CD14-positive monocyte (primary cell): ENCODE data around the gene CLDN22. TPM values are rescaled to one million over a fixed set of nuclear protein-coding genes. Genes with fewer than 3 reads are reported as not detected.

Source experiments
- DNase-seq, 3 donors: peaks; one replicate each; pipeline ENCODE4 v3.0.0-alpha.2; 2011 to 2022
- H2AFZ ChIP-seq: 2 replicates; pipeline ENCODE4 v1.6.0; 2012; ENCODE audit warnings: mild to moderate bottlenecking, low read depth, low read length, inconsistent platforms; ENCODE audit not compliant: insufficient read depth, poor library complexity, severe bottlenecking
- H3K27ac ChIP-seq, 2 donors: 1 replicate in 1 of 2; 2 replicates in 1 of 2; pipeline ENCODE4 v1.5.1; 2012 to 2013; ENCODE audit warnings: low read length in 2 of 2, control low read depth in 1 of 2, inconsistent platforms in 1 of 2, low read depth in 1 of 2, mild to moderate bottlenecking in 1 of 2
- H3K27me3 ChIP-seq, 2 donors: one replicate each; pipeline versions ENCODE4 v1.6.0 to v1.6.1; 2011 to 2013; ENCODE audit warnings: low read length in 2 of 2; ENCODE audit not compliant: control insufficient read depth in 2 of 2, insufficient read depth in 2 of 2
- H3K36me3 ChIP-seq, 2 donors: replicated peaks in 1 of 2; 1 replicate in 1 of 2; 2 replicates in 1 of 2; pipeline versions ENCODE4 v1.5.1 to v1.6.1; 2012 to 2013; ENCODE audit warnings: low read length in 2 of 2, control low read depth in 1 of 2, inconsistent platforms in 1 of 2, mild to moderate bottlenecking in 1 of 2; ENCODE audit not compliant: insufficient read depth in 2 of 2, control insufficient read depth in 1 of 2
- H3K4me1 ChIP-seq, 2 donors: 1 replicate in 1 of 2; 2 replicates in 1 of 2; pipeline versions ENCODE4 v1.5.1 to v1.6.1; 2012 to 2013; ENCODE audit warnings: low read length in 2 of 2, control low read depth in 1 of 2, inconsistent platforms in 1 of 2, mild to moderate bottlenecking in 1 of 2, moderate library complexity in 1 of 2; ENCODE audit not compliant: insufficient read depth in 2 of 2, control insufficient read depth in 1 of 2
- H3K4me2 ChIP-seq: replicated peaks from 2 replicates; pipeline ENCODE3; 2012; ENCODE audit warnings: low read length, moderate library complexity, mild to moderate bottlenecking; ENCODE audit not compliant: poor library complexity, severe bottlenecking; ENCODE audit errors: extremely low read depth
- H3K4me3 ChIP-seq, 3 experiments: fragments of 200-600 bp in 1 of 3; sonication (generic) in 1 of 3; replicated peaks in 1 of 3; 1 replicate in 2 of 3; 2 replicates in 1 of 3; pipeline ENCODE4 v1.5.1; 2011 to 2013; ENCODE audit warnings: low read length in 3 of 3, mild to moderate bottlenecking in 3 of 3, control low read depth in 2 of 3, low read depth in 2 of 3, inconsistent platforms in 1 of 3, moderate library complexity in 1 of 3
- H3K79me2 ChIP-seq: 2 replicates; pipeline ENCODE4 v1.6.0; 2012; ENCODE audit warnings: mild to moderate bottlenecking, control low read depth, inconsistent platforms, low read length, moderate library complexity; ENCODE audit not compliant: insufficient read depth
- H3K9ac ChIP-seq: 2 replicates; pipeline ENCODE4 v1.6.0; 2017; ENCODE audit warnings: low read length, mild to moderate bottlenecking; ENCODE audit not compliant: insufficient read depth, poor library complexity, severe bottlenecking
- H3K9me3 ChIP-seq, 2 donors: replicated peaks in 1 of 2; 1 replicate in 1 of 2; 2 replicates in 1 of 2; pipeline versions ENCODE4 v1.5.1 to v1.6.1; 2012 to 2013; ENCODE audit warnings: low read length in 2 of 2, control low read depth in 1 of 2; ENCODE audit not compliant: control insufficient read depth in 1 of 2, insufficient read depth in 1 of 2
- H4K20me1 ChIP-seq: 2 replicates; pipeline ENCODE4 v1.6.0; 2012; ENCODE audit warnings: mild to moderate bottlenecking, low read length, control low read depth, moderate library complexity; ENCODE audit not compliant: insufficient read depth
- H3K27ac Mint-ChIP-seq, 7 donors: one replicate each; pipeline ENCODE4 v1.8.0; 2020; ENCODE audit warnings: mild to moderate bottlenecking in 7 of 7, mixed read lengths in 7 of 7, moderate library complexity in 6 of 7, inconsistent platforms in 2 of 7
- H3K27me3 Mint-ChIP-seq, 3 donors: one replicate each; pipeline ENCODE4 v1.8.0; 2021 to 2022; ENCODE audit warnings: low read depth in 3 of 3, mild to moderate bottlenecking in 3 of 3, mixed read lengths in 3 of 3, moderate library complexity in 3 of 3, inconsistent platforms in 1 of 3
- H3K36me3 Mint-ChIP-seq, 2 donors: one replicate each; pipeline ENCODE4 v1.8.0; 2020; ENCODE audit warnings: mixed read lengths in 2 of 2, inconsistent platforms in 1 of 2, mild to moderate bottlenecking in 1 of 2
- H3K4me1 Mint-ChIP-seq: one replicate; pipeline ENCODE4 v1.8.0; 2020; ENCODE audit warnings: mild to moderate bottlenecking, mixed read lengths
- H3K4me3 Mint-ChIP-seq, 2 donors: one replicate each; pipeline ENCODE4 v1.8.0; 2020; ENCODE audit warnings: mild to moderate bottlenecking in 2 of 2, mixed read lengths in 2 of 2, moderate library complexity in 1 of 2
- H3K9me3 Mint-ChIP-seq, 7 donors: one replicate each; pipeline ENCODE4 v1.8.0; 2020 to 2022; ENCODE audit warnings: mixed read lengths in 7 of 7, mild to moderate bottlenecking in 6 of 7, moderate library complexity in 6 of 7, inconsistent platforms in 2 of 7
- WGBS: methylation state at CpG from one replicate; pipeline ENCODE4 v1.1.5; 2013; ENCODE audit warnings: missing lambda C conversion rate; ENCODE audit not compliant: insufficient coverage; 5-methylcytosine and 5-hydroxymethylcytosine counted together
- intact Hi-C, 2 donors: fragments of 100-400 bp; cut with micrococcal nuclease; formaldehyde crosslinking; loops; one replicate each; pipeline versions ENCODE4 v1.15.0 to v1.15.1; 2023
- polyA plus RNA-seq, 3 donors: library from polyadenylated mRNA; depleted of rRNA in 1 of 3; unstranded in 2 of 3; stranded (reverse) in 1 of 3; fragments of 300-500 nt in 2 of 3; fragments of >200 nt in 1 of 3; fragmentation: Illumina TruSeq in 2 of 3; gene quantifications; 1 replicate in 2 of 3; 2 replicates in 1 of 3; pipeline ENCODE4 v1.2.3, GENCODE V29; 2012 to 2021
- TF ChIP-seq, protein P1 (sequence below): fragments of 200-600 bp; IDR thresholded peaks from one replicate; pipeline ENCODE4 v1.8.0; 2022; ENCODE audit warnings: antibody characterized with exemption, mild to moderate bottlenecking

The CLDN22 gene
- polyA plus RNA-seq, 3 donors = not detected

DNA sequence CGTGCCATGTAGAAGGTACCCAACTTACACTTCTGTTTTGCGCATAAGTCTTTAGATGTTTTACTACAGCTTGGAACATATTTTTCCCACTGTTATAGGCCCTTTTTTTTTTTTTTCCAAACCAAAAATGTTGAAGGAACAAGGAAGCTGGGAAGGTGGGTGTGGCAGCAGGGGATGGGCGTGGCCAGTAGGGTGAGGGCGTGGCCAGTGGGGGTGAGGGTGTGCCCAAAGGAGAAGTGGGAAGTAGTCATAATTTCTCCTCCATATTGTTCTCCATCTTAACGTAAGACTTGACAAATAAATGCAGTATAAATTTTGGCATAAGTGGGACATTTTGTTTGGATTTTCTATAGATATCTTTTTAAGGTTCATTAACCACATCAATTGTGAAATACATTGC, 30.4 kb downstream of the CLDN22 start:
- H3K4me1 ChIP-seq = no peaks in the 10 kb centered on the region
- peaks cover 8 to 24% of the 10 kb centered on the region in 2 donors for H3K36me3 Mint-ChIP-seq
- no peak overlapping the region for H2AFZ ChIP-seq
- intact Hi-C loops = no loop called here
- no peak for DNase-seq
- TF ChIP-seq, protein P1, sequence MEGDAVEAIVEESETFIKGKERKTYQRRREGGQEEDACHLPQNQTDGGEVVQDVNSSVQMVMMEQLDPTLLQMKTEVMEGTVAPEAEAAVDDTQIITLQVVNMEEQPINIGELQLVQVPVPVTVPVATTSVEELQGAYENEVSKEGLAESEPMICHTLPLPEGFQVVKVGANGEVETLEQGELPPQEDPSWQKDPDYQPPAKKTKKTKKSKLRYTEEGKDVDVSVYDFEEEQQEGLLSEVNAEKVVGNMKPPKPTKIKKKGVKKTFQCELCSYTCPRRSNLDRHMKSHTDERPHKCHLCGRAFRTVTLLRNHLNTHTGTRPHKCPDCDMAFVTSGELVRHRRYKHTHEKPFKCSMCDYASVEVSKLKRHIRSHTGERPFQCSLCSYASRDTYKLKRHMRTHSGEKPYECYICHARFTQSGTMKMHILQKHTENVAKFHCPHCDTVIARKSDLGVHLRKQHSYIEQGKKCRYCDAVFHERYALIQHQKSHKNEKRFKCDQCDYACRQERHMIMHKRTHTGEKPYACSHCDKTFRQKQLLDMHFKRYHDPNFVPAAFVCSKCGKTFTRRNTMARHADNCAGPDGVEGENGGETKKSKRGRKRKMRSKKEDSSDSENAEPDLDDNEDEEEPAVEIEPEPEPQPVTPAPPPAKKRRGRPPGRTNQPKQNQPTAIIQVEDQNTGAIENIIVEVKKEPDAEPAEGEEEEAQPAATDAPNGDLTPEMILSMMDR = no peak
- no peak overlapping the region for H3K4me3 ChIP-seq
- H3K4me1 Mint-ChIP-seq = no peaks in the 10 kb centered on the region
- H3K9me3 Mint-ChIP-seq = peaks cover 3 to 10% (median 6%) of the 10 kb centered on the region in 7 donors
- WGBS = no CpG with 5 or more reads among the region's 5 CpGs
- no peaks in the 10 kb centered on the region for H3K79me2 ChIP-seq
- no peaks in the 10 kb centered on the region for H3K27me3 Mint-ChIP-seq
- H3K27ac Mint-ChIP-seq = no peak overlapping the region
- no peaks in the 10 kb centered on the region for H4K20me1 ChIP-seq
- H3K27ac ChIP-seq = no peak overlapping the region
- H3K9me3 ChIP-seq = peaks cover 0 to 5% of the 10 kb centered on the region in 2 donors
- H3K4me2 ChIP-seq = no peak overlapping the region
- no peak overlapping the region for H3K9ac ChIP-seq
- no peaks in the 10 kb centered on the region for H3K27me3 ChIP-seq
- H3K4me3 Mint-ChIP-seq = no peak overlapping the region
- peaks cover 0 to 7% of the 10 kb centered on the region in 2 donors for H3K36me3 ChIP-seq

DNA sequence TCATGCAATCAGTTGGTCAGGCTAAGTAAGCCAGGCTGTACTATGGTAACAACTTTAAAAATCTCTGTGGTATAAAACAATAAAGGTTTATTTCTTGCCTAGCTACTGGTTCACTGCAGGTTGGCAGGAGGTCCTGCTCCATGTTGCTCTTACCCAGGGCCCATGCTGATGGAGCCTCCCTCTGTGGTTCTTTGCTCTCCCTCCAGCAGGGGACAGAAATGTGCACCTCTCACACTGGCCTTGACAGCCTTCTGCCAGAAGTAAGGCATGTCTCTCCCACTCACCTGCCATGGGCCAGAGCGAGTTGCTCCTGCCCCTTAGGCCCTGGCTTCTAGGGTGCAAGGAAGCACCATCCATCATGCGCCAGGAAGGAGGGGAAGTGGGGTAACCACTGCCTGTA, 31.1 kb downstream of the CLDN22 start:
- Histone ChIP-seq H3K79me2 (no peaks in the 10 kb centered on the region), H3K9me3 (peaks cover 0 to 5% of the 10 kb centered on the region in 2 donors), H2AFZ (no peak overlapping the region), H3K4me1 (no peaks in the 10 kb centered on the region), H3K36me3 (peaks cover 0 to 7% of the 10 kb centered on the region in 2 donors), H3K27me3 (no peaks in the 10 kb centered on the region), H3K27ac (no peak overlapping the region), H3K4me2 (no peak overlapping the region), H3K9ac (no peak overlapping the region), H3K4me3 (no peak overlapping the region), H4K20me1 (no peaks in the 10 kb centered on the region)
- H3K27me3 Mint-ChIP-seq = no peaks in the 10 kb centered on the region
- no peak for DNase-seq
- peaks cover 3 to 10% (median 6%) of the 10 kb centered on the region in 7 donors for H3K9me3 Mint-ChIP-seq
- no peaks in the 10 kb centered on the region for H3K4me1 Mint-ChIP-seq
- H3K27ac Mint-ChIP-seq = peak overlapping the region in 1 of 7 donors; percentile 10
- 100% methylated on average over 2 of the region's 2 CpGs for WGBS
- TF ChIP-seq, protein P1 = no peak
- H3K4me3 Mint-ChIP-seq = no peak overlapping the region
- H3K36me3 Mint-ChIP-seq = peaks cover 12 to 29% of the 10 kb centered on the region in 2 donors
- intact Hi-C loops = no loop called here
